Effector memory CD8-positive, alpha-beta T cell (primary cell): ENCODE data around the gene TXNL4A.
"Not testable (repeated sequence)": the region's sequence is repeated elsewhere in the genome, so short reads cannot be mapped to it uniquely, and the experiment has no call there.

Experiments used
- ATAC-seq: fragments of 150-1000 bp; cut with Tn5 transposase; replicated peaks from 2 replicates; pipeline ENCODE4 v1.10.0; 2021; ENCODE audit warnings: mild to moderate bottlenecking, moderate library complexity
- DNase-seq, 3 experiments: peaks; one replicate each; pipeline ENCODE4 v3.0.0; 2021
- H3K27ac Mint-ChIP-seq, 2 donors: one replicate each; pipeline ENCODE4 v1.8.0; 2022; ENCODE audit warnings: mild to moderate bottlenecking in 2 of 2, mixed read lengths in 2 of 2, moderate library complexity in 2 of 2
- H3K27me3 Mint-ChIP-seq, 2 donors: one replicate each; pipeline ENCODE4 v1.8.0; 2022; ENCODE audit warnings: mixed read lengths in 2 of 2
- H3K36me3 Mint-ChIP-seq: one replicate; pipeline ENCODE4 v1.8.0; 2022; ENCODE audit warnings: mild to moderate bottlenecking, moderate library complexity, mixed read lengths; ENCODE audit not compliant: insufficient read depth
- H3K4me1 Mint-ChIP-seq, 2 donors: one replicate each; pipeline ENCODE4 v1.8.0; 2022; ENCODE audit warnings: low read depth in 2 of 2, mixed read lengths in 2 of 2
- H3K4me3 Mint-ChIP-seq, 2 donors: one replicate each; pipeline ENCODE4 v1.8.0; 2022; ENCODE audit warnings: mild to moderate bottlenecking in 2 of 2, mixed read lengths in 2 of 2, moderate library complexity in 2 of 2
- H3K9me3 Mint-ChIP-seq, 2 donors: one replicate each; pipeline ENCODE4 v1.8.0; 2022; ENCODE audit warnings: mixed read lengths in 2 of 2

Gene TXNL4A

GRCh38 chr18:79970419-79971133 is 17.8 kb downstream of the TXNL4A start:
- DNase-seq (no peak), ATAC-seq (no peak)
- Mint-ChIP-seq H3K36me3 (peaks cover 33% of the 10 kb centered on the region), H3K4me3 (no peak overlapping the region), H3K9me3 (no peaks in the 10 kb centered on the region), H3K4me1 (peaks cover 17 to 19% of the 10 kb centered on the region in 2 donors), H3K27ac (peak overlapping the region; percentile 84), H3K27me3 (no peaks in the 10 kb centered on the region)

GRCh38 chr18:79965119-79965902 is 23.1 kb downstream of the TXNL4A start:
- Mint-ChIP-seq H3K27ac (peak overlapping the region; percentile 6 to 29), H3K36me3 (peaks cover 12% of the 10 kb centered on the region), H3K27me3 (peaks cover 0 to 9% of the 10 kb centered on the region in 2 donors), H3K4me3 (peak overlapping the region; percentile 69 to 79), H3K4me1 (peaks cover 22 to 24% of the 10 kb centered on the region in 2 donors), H3K9me3 (no peaks in the 10 kb centered on the region)
- DNase-seq = no peak
- peak; percentile 21 for ATAC-seq

GRCh38 chr18:79964330-79965118 is 23.8 kb downstream of the TXNL4A start, which contains the start of gene HSBP1L1:
Gene HSBP1L1, plus strand, starts transcription at chr18:79964643. Its CDS starts 93 bp downstream, at chr18:79964736.
- Mint-ChIP-seq H3K27me3 (peaks cover 0 to 9% of the 10 kb centered on the region in 2 donors), H3K4me3 (peak within 1 kb of the TSS; percentile 78 to 83), H3K9me3 (no peaks in the 10 kb centered on the region), H3K36me3 (peaks cover 12% of the 10 kb centered on the region), H3K27ac (peak within 1 kb of the TSS; percentile 82 to 97), H3K4me1 (peaks cover 21 to 22% of the 10 kb centered on the region in 2 donors)
- peak; percentile 68 for ATAC-seq
- peak; percentile 50 to 59 (median 56) for DNase-seq

GRCh38 chr18:79963658-79964329 is 24.6 kb downstream of the TXNL4A start:
- DNase-seq = no peak

GRCh38 chr18:79962835-79963657 is 25.3 kb downstream of the TXNL4A start:
- Mint-ChIP-seq H3K27ac (peak overlapping the region; percentile 82 to 97), H3K4me1 (peaks cover 20 to 22% of the 10 kb centered on the region in 2 donors), H3K9me3 (no peaks in the 10 kb centered on the region), H3K27me3 (peaks cover 0 to 9% of the 10 kb centered on the region in 2 donors), H3K4me3 (peak overlapping the region; percentile 78 to 83), H3K36me3 (peaks cover 8% of the 10 kb centered on the region)
- ATAC-seq = peak; percentile 82
- peak; percentile 59 to 77 (median 63) for DNase-seq

More at GRCh38 chr18:79963658-79964329, 24.6 kb downstream of the TXNL4A start:
- no peak for ATAC-seq
- Mint-ChIP-seq H3K4me1 (peaks cover 20 to 22% of the 10 kb centered on the region in 2 donors), H3K27ac (peak overlapping the region; percentile 82 to 97), H3K27me3 (peaks cover 0 to 9% of the 10 kb centered on the region in 2 donors), H3K4me3 (peak overlapping the region; percentile 78 to 83), H3K9me3 (no peaks in the 10 kb centered on the region), H3K36me3 (peaks cover 12% of the 10 kb centered on the region)

- Mint-ChIP-seq H3K4me3 (no peak overlapping the region), H3K4me1 (peaks cover 20 to 22% of the 10 kb centered on the region in 2 donors), H3K27ac (peak overlapping the region; percentile 82 to 97), H3K9me3 (no peaks in the 10 kb centered on the region), H3K27me3 (peaks cover 0 to 9% of the 10 kb centered on the region in 2 donors), H3K36me3 (peaks cover 8% of the 10 kb centered on the region)
- DNase-seq = no peak
- no peak for ATAC-seq
Measured at GRCh38 chr18:79962311-79962710, 26.1 kb downstream of the TXNL4A start.

- no peak overlapping the region for H3K27ac Mint-ChIP-seq
- ATAC-seq = no peak
- peaks cover 0 to 9% of the 10 kb centered on the region in 2 donors for H3K27me3 Mint-ChIP-seq
- H3K4me3 Mint-ChIP-seq = no peak overlapping the region
- H3K36me3 Mint-ChIP-seq = peaks cover 8% of the 10 kb centered on the region
- H3K9me3 Mint-ChIP-seq = no peaks in the 10 kb centered on the region
- no peak for DNase-seq
- peaks cover 20 to 22% of the 10 kb centered on the region in 2 donors for H3K4me1 Mint-ChIP-seq
Measured at GRCh38 chr18:79961527-79962291, 26.7 kb downstream of the TXNL4A start.

GRCh38 chr18:79960921-79961526 is 27.3 kb downstream of the TXNL4A start:
- ATAC-seq = no peak
- no peak overlapping the region for H3K27ac Mint-ChIP-seq

GRCh38 chr18:79960161-79960801 is 28.1 kb downstream of the TXNL4A start:
- H3K27me3 Mint-ChIP-seq, H3K36me3 Mint-ChIP-seq, H3K4me3 Mint-ChIP-seq, H3K9me3 Mint-ChIP-seq, DNase-seq, ATAC-seq, H3K27ac Mint-ChIP-seq: not testable (repeated sequence)
- H3K4me1 Mint-ChIP-seq = peaks cover 17 to 18% of the 10 kb centered on the region in 2 donors

More at GRCh38 chr18:79960921-79961526, 27.3 kb downstream of the TXNL4A start:
- peaks cover 20 to 22% of the 10 kb centered on the region in 2 donors for H3K4me1 Mint-ChIP-seq
- H3K36me3 Mint-ChIP-seq = peaks cover 7% of the 10 kb centered on the region
- H3K9me3 Mint-ChIP-seq = no peaks in the 10 kb centered on the region
- H3K4me3 Mint-ChIP-seq = no peak overlapping the region
- DNase-seq = no peak
- H3K27me3 Mint-ChIP-seq = peaks cover 0 to 9% of the 10 kb centered on the region in 2 donors

GRCh38 chr18:79958981-79959380 is 29.4 kb downstream of the TXNL4A start:
- Mint-ChIP-seq H3K27me3 (peaks cover 0 to 9% of the 10 kb centered on the region in 2 donors), H3K36me3 (peaks cover 5% of the 10 kb centered on the region), H3K9me3 (no peaks in the 10 kb centered on the region), H3K4me3 (no peak overlapping the region), H3K4me1 (peaks cover 13 to 15% of the 10 kb centered on the region in 2 donors), H3K27ac (no peak overlapping the region)
- ATAC-seq = no peak
- no peak for DNase-seq

GRCh38 chr18:79956276-79956675 is 32.1 kb downstream of the TXNL4A start:
- H3K27ac Mint-ChIP-seq = no peak overlapping the region
- no peaks in the 10 kb centered on the region for H3K27me3 Mint-ChIP-seq
- H3K9me3 Mint-ChIP-seq = no peaks in the 10 kb centered on the region
- no peaks in the 10 kb centered on the region for H3K36me3 Mint-ChIP-seq
- no peak for ATAC-seq
- H3K4me3 Mint-ChIP-seq = no peak overlapping the region
- H3K4me1 Mint-ChIP-seq = no peaks in the 10 kb centered on the region
- DNase-seq = no peak
